WTC11 (cell line): ENCODE data around the gene CCDC178. TPM values are rescaled to one million over a fixed set of nuclear protein-coding genes. Genes with fewer than 3 reads are reported as not detected.
A peak's percentile ranks its signal among the peaks of the same experiment; 100 is the strongest.

Experiments used
- ATAC-seq: fragments of 200-7000 bp; cut with Tn5 transposase; 2 replicates; pipeline ENCODE4 v1.10.0; 2021; ENCODE audit warnings: mild to moderate bottlenecking, moderate library complexity
- CTCF ChIA-PET: fragments of 300-600 bp; sonication (Branson Sonifier 250); formaldehyde crosslinking; loops from one replicate; lab custom pipeline; 2021; ENCODE audit warnings: antibody characterized with exemption; lab: Charles Lee
- POLR2A ChIA-PET: fragments of 350-600 bp; sonication (Branson Sonifier 250); formaldehyde crosslinking; loops from one replicate; lab custom pipeline; 2021; ENCODE audit warnings: antibody characterized with exemption; lab: Charles Lee
- DNase-seq: peaks from one replicate; pipeline ENCODE4 v3.0.0; 2021; ENCODE audit warnings: low spot score
- H3K27ac Mint-ChIP-seq: 2 replicates; pipeline ENCODE4 v1.8.0; 2021; ENCODE audit warnings: mixed read lengths
- H3K27me3 Mint-ChIP-seq: 2 replicates; pipeline ENCODE4 v1.8.0; 2021; ENCODE audit warnings: low read depth, mild to moderate bottlenecking, moderate library complexity, mixed read lengths
- H3K36me3 Mint-ChIP-seq: 2 replicates; pipeline ENCODE4 v1.8.0; 2021; ENCODE audit warnings: mixed read lengths
- H3K4me1 Mint-ChIP-seq: 2 replicates; pipeline ENCODE4 v1.8.0; 2022; ENCODE audit warnings: mixed read lengths
- H3K4me3 Mint-ChIP-seq: 2 replicates; pipeline ENCODE4 v1.8.0; 2021; ENCODE audit warnings: mild to moderate bottlenecking, moderate library complexity, mixed read lengths
- H3K9me3 Mint-ChIP-seq: 2 replicates; pipeline ENCODE4 v1.8.0; 2021; ENCODE audit warnings: mixed read lengths
- ARID4B ChIP-seq: sonication (generic); formaldehyde crosslinking; IDR thresholded peaks from 2 replicates; pipeline ENCODE4 v1.8.0; 2023; ENCODE audit warnings: missing genetic modification reagents, mild to moderate bottlenecking, borderline replicate concordance
- ATF1 ChIP-seq: sonication (generic); formaldehyde crosslinking; IDR thresholded peaks from 2 replicates; pipeline ENCODE4 v1.8.1; 2023; ENCODE audit warnings: mild to moderate bottlenecking, moderate library complexity, missing genetic modification reagents
- ATF6 ChIP-seq: sonication (generic); formaldehyde crosslinking; IDR thresholded peaks from 2 replicates; pipeline ENCODE4 v1.8.1; 2023; ENCODE audit warnings: mild to moderate bottlenecking, missing genetic modification reagents
- CTCF ChIP-seq: fragments of 200-600 bp; IDR thresholded peaks from 2 replicates; pipeline ENCODE4 v1.8.0; 2022; ENCODE audit warnings: antibody characterized with exemption
- ETV6 ChIP-seq: sonication (generic); formaldehyde crosslinking; IDR thresholded peaks from 2 replicates; pipeline ENCODE4 v1.8.1; 2022; ENCODE audit warnings: mild to moderate bottlenecking, missing genetic modification reagents
- FOXP4 ChIP-seq: sonication (generic); formaldehyde crosslinking; IDR thresholded peaks from 2 replicates; pipeline ENCODE4 v1.8.0; 2022; ENCODE audit warnings: mild to moderate bottlenecking, missing genetic modification reagents
- GTF2I ChIP-seq: fragments of 250-450 bp; sonication (Bioruptor Pico); conservative IDR thresholded peaks from 2 replicates; pipeline ENCODE4 v1.4.0; 2021; ENCODE audit warnings: mild to moderate bottlenecking
- KAT7 ChIP-seq: sonication (generic); formaldehyde crosslinking; IDR thresholded peaks from 2 replicates; pipeline ENCODE4 v1.8.1; 2023; ENCODE audit warnings: missing genetic modification reagents, mild to moderate bottlenecking, borderline replicate concordance
- MAX ChIP-seq: sonication (generic); formaldehyde crosslinking; IDR thresholded peaks from 2 replicates; pipeline ENCODE4 v1.8.0; 2022; ENCODE audit warnings: mild to moderate bottlenecking, missing genetic modification reagents
- MXD4 ChIP-seq: fragments of 250-450 bp; sonication (Bioruptor Pico); IDR thresholded peaks from 2 replicates; pipeline ENCODE4 v1.8.0; 2021; ENCODE audit warnings: mild to moderate bottlenecking, moderate library complexity, borderline replicate concordance
- MYBL2 ChIP-seq: sonication (generic); formaldehyde crosslinking; IDR thresholded peaks from 2 replicates; pipeline ENCODE4 v1.8.1; 2023; ENCODE audit warnings: mild to moderate bottlenecking, moderate library complexity, missing genetic modification reagents
- NFE2L1 ChIP-seq: sonication (generic); formaldehyde crosslinking; IDR thresholded peaks from 2 replicates; pipeline ENCODE4 v1.8.1; 2023; ENCODE audit warnings: missing genetic modification reagents
- NR2C2 ChIP-seq: sonication (generic); formaldehyde crosslinking; IDR thresholded peaks from 2 replicates; pipeline ENCODE4 v1.8.0; 2022; ENCODE audit warnings: mild to moderate bottlenecking, missing genetic modification reagents
- PRRX2 ChIP-seq: fragments of 250-450 bp; sonication (Bioruptor Pico); IDR thresholded peaks from 2 replicates; pipeline ENCODE4 v1.8.0; 2021; ENCODE audit warnings: mild to moderate bottlenecking
- USF2 ChIP-seq: sonication (generic); formaldehyde crosslinking; IDR thresholded peaks from 2 replicates; pipeline ENCODE4 v1.8.1; 2023; ENCODE audit warnings: mild to moderate bottlenecking, missing genetic modification reagents, moderate library complexity
- ZBTB21 ChIP-seq: sonication (generic); formaldehyde crosslinking; IDR thresholded peaks from 2 replicates; pipeline ENCODE4 v1.8.1; 2023; ENCODE audit warnings: mild to moderate bottlenecking, missing genetic modification reagents, borderline replicate concordance
- ZMAT4 ChIP-seq: fragments of 250-450 bp; sonication (Bioruptor Pico); IDR thresholded peaks from 2 replicates; pipeline ENCODE4 v1.9.0; 2021; ENCODE audit warnings: mild to moderate bottlenecking
- ZNF138 ChIP-seq: sonication (generic); formaldehyde crosslinking; conservative IDR thresholded peaks from 2 replicates; pipeline ENCODE4 v1.8.1; 2022; ENCODE audit warnings: mild to moderate bottlenecking, moderate library complexity, missing genetic modification reagents
- ZNF219 ChIP-seq: sonication (generic); formaldehyde crosslinking; IDR thresholded peaks from 2 replicates; pipeline ENCODE4 v1.8.0; 2023; ENCODE audit warnings: missing genetic modification reagents, mild to moderate bottlenecking, borderline replicate concordance
- total RNA-seq: library from RNA; stranded (reverse); gene quantifications from 3 replicates; pipeline ENCODE4 v1.2.3, GENCODE V29; 2021

CCDC178 gene
- total RNA-seq, 1 experiment from 2014 or later: 0.20 TPM

DNA sequence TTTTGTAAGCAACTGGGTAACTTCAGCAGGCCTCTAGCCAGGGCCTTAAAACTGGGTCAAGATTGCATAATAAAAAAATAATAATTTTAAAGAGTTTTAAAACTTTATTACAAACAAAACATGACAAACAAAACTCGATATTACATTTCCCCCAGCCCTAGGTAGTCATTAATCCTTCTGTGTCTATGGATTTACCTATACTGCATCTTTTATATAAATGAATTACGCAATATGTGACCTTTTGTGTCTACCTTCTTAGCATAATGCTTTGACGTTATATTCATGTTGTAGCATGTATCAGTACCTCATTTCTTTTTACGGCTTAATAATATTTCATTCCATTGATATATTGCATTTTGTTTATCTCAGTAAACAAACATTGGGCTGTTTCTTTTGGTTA, 113.5 kb downstream of the CCDC178 start (continued):
- TF ChIP-seq ATF6 (CRISPR knock-in tag): no peak
- TF ChIP-seq ATF1 (CRISPR knock-in tag): no peak
- TF ChIP-seq NR2C2: no peak
- TF ChIP-seq ARID4B (CRISPR knock-in tag): no peak
- TF ChIP-seq PRRX2 (CRISPR knock-in tag): no peak
- TF ChIP-seq GTF2I: no peak

- H3K9me3 Mint-ChIP-seq: peaks cover 18% of the 10 kb centered on the region
- POLR2A ChIA-PET: no interaction called here
- DNase-seq (no peak), ATAC-seq (no peak)
- H3K4me3 Mint-ChIP-seq: no peak overlapping the region
- H3K36me3 Mint-ChIP-seq: peaks cover 6% of the 10 kb centered on the region
- H3K27ac Mint-ChIP-seq: no peak overlapping the region
- no peaks in the 10 kb centered on the region for H3K4me1 Mint-ChIP-seq
- H3K27me3 Mint-ChIP-seq: no peaks in the 10 kb centered on the region
- CTCF ChIA-PET: interaction anchor here (1.6 kb wide), 1 partner anchor 116 kb away, joined by 6 read pairs; no protein-coding TSS in a partner anchor
- TF ChIP-seq PRRX2 (CRISPR knock-in tag) (no peak), NFE2L1 (CRISPR knock-in tag) (no peak), FOXP4 (CRISPR knock-in tag) (no peak), ZBTB21 (no peak)
Observed at GRCh38 chr18:33317640-33318039, 122.9 kb downstream of the CCDC178 start.

GRCh38 chr18:33316146-33316587, 124.4 kb downstream of the CCDC178 start:
- Mint-ChIP-seq H3K9me3 (peaks cover 18% of the 10 kb centered on the region), H3K4me3 (no peak overlapping the region), H3K27me3 (no peaks in the 10 kb centered on the region), H3K27ac (no peak overlapping the region), H3K36me3 (peaks cover 6% of the 10 kb centered on the region), H3K4me1 (no peaks in the 10 kb centered on the region)
- ChIA-PET CTCF (interaction anchor here (0.6 to 1.8 kb wide), 13 partner anchors 10 to 338 kb away, joined by 3 to 46 read pairs (median 4); no protein-coding TSS in a partner anchor), POLR2A (no interaction called here)
- DNase-seq (peak; percentile 78), ATAC-seq (peak; percentile 99)
- no peak for TF ChIP-seq ZNF138 (CRISPR knock-in tag)
- TF ChIP-seq ZNF219: 0 out of 2 replicates have a peak, but pooled peaks have one; percentile 25
- no peak for TF ChIP-seq ETV6 (CRISPR knock-in tag)
- TF ChIP-seq MYBL2 (CRISPR knock-in tag): no peak
- TF ChIP-seq KAT7 (CRISPR knock-in tag): no peak
- no peak for TF ChIP-seq USF2
- TF ChIP-seq CTCF: peak; percentile 52; the same call in 1 of the 2 replicates
- TF ChIP-seq MAX: peak; percentile 19; the same call in 1 of the 2 replicates
- TF ChIP-seq PRRX2 (CRISPR knock-in tag): no peak
- TF ChIP-seq ZMAT4 (CRISPR knock-in tag): no peak
- no peak for TF ChIP-seq MXD4 (CRISPR knock-in tag)
- no peak for TF ChIP-seq ATF6 (CRISPR knock-in tag)
